Transverse colon (tissue), 4 donors: Measurements from ENCODE around the gene FZD4.

Experiments used
- CTCF ChIP-seq, 5 experiments: fragments of 200-600 bp in 3 of 5; fragments of 450-650 bp in 2 of 5; sonication (generic) in 3 of 5; IDR thresholded peaks; 1 replicate in 2 of 5; 2 replicates in 3 of 5; pipeline ENCODE4 v1.5.1; 2016 to 2017; ENCODE audit warnings: antibody characterized with exemption in 5 of 5, inconsistent platforms in 3 of 5, mild to moderate bottlenecking in 2 of 5, moderate library complexity in 1 of 5
- EP300 ChIP-seq: sonication (generic); formaldehyde crosslinking; IDR thresholded peaks from one replicate; pipeline ENCODE4 v1.6.1; 2017; ENCODE audit warnings: antibody characterized with exemption, low read depth
- POLR2A ChIP-seq: fragments of 450-650 bp; IDR thresholded peaks from one replicate; pipeline ENCODE4 v1.6.1; 2016; ENCODE audit warnings: antibody characterized with exemption, mild to moderate bottlenecking, moderate library complexity
- POLR2AphosphoS5 ChIP-seq, 3 donors: sonication (generic); formaldehyde crosslinking; IDR thresholded peaks; one replicate each; pipeline ENCODE4 v1.6.1; 2016; ENCODE audit warnings: antibody characterized with exemption in 3 of 3

- TF ChIP-seq POLR2A: no peak
- TF ChIP-seq CTCF (IDR thresholded peaks at IDR 0.05): no peak
- no peak for TF ChIP-seq POLR2AphosphoS5 (IDR thresholded peaks at IDR 0.05)
- TF ChIP-seq EP300: no peak
Measured at GRCh38 chr11:86952221-86952875, 2.8 kb downstream of the FZD4 start.
